Bronchial epithelial cell (primary cell): ENCODE data around the gene MYO19. TPM values are rescaled to one million over a fixed set of nuclear protein-coding genes. Genes with fewer than 3 reads are reported as not detected.

ENCODE experiments used
- DNase-seq: peaks from one replicate; pipeline ENCODE4 v3.0.0-alpha.2; 2010; ENCODE audit warnings: low read depth
- FAIRE-seq: peaks from 2 replicates; lab custom pipeline; 2011; peaks lifted over from hg19 to GRCh38; lab: Jason Lieb, UNC
- H3K27me3 ChIP-seq: 2 replicates; pipeline ENCODE4 v1.5.1; 2011; ENCODE audit warnings: low read length; ENCODE audit not compliant: control insufficient read depth, insufficient read depth
- H3K36me3 ChIP-seq: 2 replicates; pipeline ENCODE4 v1.5.1; 2011; ENCODE audit warnings: low read length; ENCODE audit not compliant: control insufficient read depth, insufficient read depth
- H3K4me3 ChIP-seq: 2 replicates; pipeline ENCODE4 v1.5.1; 2011; ENCODE audit warnings: mild to moderate bottlenecking, low read depth, low read length, control low read depth
- CTCF ChIP-seq: IDR thresholded peaks from 2 replicates; pipeline ENCODE4 v1.5.1; 2011; ENCODE audit warnings: mild to moderate bottlenecking, moderate library complexity, low read length, control low read depth, inconsistent platforms; ENCODE audit not compliant: insufficient read depth, severe bottlenecking
- total RNA-seq: library from RNA; depleted of rRNA; stranded (reverse); fragments of >200 nt; gene quantifications from 2 replicates; pipeline ENCODE4 v1.2.1, GENCODE V29; 2014

Gene MYO19
- total RNA-seq, 1 donor from 2014 or later, result 73.5 TPM

DNA sequence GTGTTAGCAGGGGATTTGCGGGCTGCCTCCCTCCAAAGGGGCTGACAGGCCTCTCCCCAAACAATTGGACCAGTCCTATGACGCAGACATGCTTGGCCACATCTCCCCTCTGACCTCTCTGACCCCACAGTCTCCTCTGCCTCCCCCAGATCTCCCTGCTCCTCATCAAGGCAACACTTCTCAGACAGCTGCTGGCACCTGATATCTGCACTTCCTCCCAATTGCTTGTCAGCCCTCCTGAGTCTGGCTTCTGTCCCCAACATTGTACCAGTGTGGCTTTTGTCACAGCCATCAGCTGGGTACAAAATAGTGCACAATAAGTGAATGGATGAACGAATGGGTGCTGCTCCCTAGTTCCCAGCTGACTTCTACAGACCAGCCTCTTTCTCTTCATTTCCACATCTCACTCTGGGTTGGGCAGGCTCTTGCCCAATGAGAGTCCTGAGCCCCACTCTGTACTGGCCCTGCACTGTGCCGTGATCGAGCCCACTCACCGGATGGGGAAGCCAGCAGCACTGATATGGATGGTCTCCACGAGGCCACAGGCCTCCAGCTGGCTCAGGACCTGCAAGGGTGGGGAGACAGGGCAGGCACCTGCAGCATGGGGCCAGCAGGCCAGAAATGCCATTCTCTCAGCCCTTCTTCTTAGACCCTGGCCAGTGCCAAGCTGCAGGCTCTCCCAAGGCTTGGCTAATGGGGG is 31.1 kb downstream of the MYO19 start:
- FAIRE-seq (no peak), DNase-seq (no peak)
- peaks cover 54% of the 10 kb centered on the region for H3K36me3 ChIP-seq
- no peaks in the 10 kb centered on the region for H3K27me3 ChIP-seq
- no peak for TF ChIP-seq CTCF
- H3K4me3 ChIP-seq, result no peak overlapping the region

GRCh38 chr17:36501963-36502362 is 32.7 kb downstream of the MYO19 start:
- no peak for FAIRE-seq
- Histone ChIP-seq H3K27me3 (no peaks in the 10 kb centered on the region), H3K4me3 (no peak overlapping the region), H3K36me3 (peaks cover 52% of the 10 kb centered on the region)
- TF ChIP-seq CTCF, result no peak
- DNase-seq, result no peak

DNA sequence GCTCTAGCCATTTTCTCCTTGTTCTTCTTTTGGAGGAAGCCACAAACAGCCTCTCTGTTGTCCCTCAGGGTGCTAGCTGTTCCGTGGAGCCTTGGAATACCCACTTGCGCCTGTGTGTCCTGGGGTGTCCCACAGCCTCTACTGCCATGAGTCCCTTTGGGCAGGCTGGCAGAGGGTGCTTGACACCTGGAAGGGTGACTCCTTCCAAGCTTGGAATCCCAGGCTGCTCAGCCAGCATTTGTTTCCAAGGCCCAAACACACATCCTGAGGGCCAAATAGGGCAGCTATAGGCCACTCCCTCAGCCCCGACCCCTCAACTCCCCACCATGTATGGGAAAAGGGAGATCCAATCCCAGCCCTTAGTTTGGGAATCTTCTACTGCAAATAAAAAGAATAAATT is 33.3 kb downstream of the MYO19 start:
- DNase-seq (no peak), FAIRE-seq (no peak)
- no peak for TF ChIP-seq CTCF
- no peak overlapping the region for H3K4me3 ChIP-seq
- H3K27me3 ChIP-seq, result no peaks in the 10 kb centered on the region
- H3K36me3 ChIP-seq, result peaks cover 47% of the 10 kb centered on the region

DNA sequence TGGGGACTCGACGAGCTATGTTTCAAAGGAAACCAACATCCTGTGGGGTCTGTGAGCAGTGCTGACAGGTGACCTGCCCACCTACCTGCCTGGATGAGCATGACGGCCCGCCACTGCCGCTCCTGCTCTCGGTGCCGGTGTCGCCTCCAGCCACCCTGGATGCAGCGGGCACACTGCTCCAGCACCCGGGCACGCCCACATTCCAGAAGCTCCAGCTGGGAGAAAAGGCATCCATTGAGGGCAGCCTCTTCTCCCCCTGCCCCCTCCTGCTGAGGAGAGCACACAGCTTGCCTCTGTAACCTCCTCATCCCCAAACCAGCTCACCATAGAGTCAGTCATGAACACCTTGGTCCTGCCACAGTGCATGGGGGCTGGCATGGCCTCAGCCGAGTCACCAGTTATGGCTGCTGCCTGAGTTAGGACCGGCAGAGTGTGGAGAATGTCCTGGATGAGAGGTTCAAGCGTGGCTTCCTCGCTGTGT is 33.9 kb downstream of the MYO19 start:
- no peak for TF ChIP-seq CTCF
- peaks cover 47% of the 10 kb centered on the region for H3K36me3 ChIP-seq
- FAIRE-seq, result no peak
- no peaks in the 10 kb centered on the region for H3K27me3 ChIP-seq
- DNase-seq, result no peak
- no peak overlapping the region for H3K4me3 ChIP-seq

DNA sequence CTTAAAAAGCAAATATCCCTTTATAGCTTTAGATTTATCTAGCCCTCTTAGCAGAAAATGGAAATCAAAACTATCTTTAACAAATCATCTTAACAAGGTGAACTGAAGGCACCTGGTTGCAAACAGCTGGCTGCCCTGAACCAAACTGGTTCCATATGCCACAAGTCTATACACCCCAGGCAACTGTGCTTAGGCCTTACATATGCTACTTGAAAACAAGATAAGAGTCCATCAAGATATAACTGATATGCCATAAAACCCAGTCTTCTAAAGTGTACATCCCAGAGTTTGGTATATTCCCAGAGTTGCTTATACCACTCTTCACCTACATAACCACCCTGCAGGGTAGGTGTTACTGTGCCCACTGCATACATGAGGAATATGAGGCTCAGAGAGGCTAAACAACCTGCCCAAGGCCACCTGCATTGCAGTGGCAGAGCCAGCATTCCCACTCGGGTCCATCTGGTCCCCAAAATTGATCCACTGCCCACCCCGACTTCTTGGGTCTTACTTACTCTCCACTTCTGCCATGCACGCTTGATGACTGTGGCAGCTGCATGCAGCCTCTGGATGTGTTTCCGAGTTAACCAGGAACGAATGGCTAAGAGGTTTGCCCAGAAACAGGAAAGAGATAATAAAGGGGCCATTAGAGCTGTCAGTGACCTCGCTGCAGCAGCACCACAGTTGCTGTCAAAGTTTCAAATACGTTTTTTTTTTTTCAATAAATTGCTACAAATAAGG is 35.9 kb downstream of the MYO19 start:
- DNase-seq, result no peak
- Histone ChIP-seq H3K27me3 (no peaks in the 10 kb centered on the region), H3K4me3 (no peak overlapping the region), H3K36me3 (peaks cover 37% of the 10 kb centered on the region)
- no peak for FAIRE-seq
- no peak for TF ChIP-seq CTCF
